WTC11 (cell line): ENCODE results near the gene TMEM130.

Source experiments
- ATF3 ChIP-seq: sonication (generic); formaldehyde crosslinking; conservative IDR thresholded peaks from 2 replicates; pipeline ENCODE4 v1.8.1; 2022; ENCODE audit warnings: mild to moderate bottlenecking, missing genetic modification reagents
- CTCF ChIP-seq: fragments of 200-600 bp; IDR thresholded peaks from 2 replicates; pipeline ENCODE4 v1.8.0; 2022; ENCODE audit warnings: antibody characterized with exemption
- E2F5 ChIP-seq: sonication (generic); formaldehyde crosslinking; IDR thresholded peaks from 2 replicates; pipeline ENCODE4 v1.8.1; 2022; ENCODE audit warnings: mild to moderate bottlenecking, moderate library complexity, missing genetic modification reagents
- ELF4 ChIP-seq: sonication (generic); formaldehyde crosslinking; IDR thresholded peaks from 2 replicates; pipeline ENCODE4 v1.8.1; 2022; ENCODE audit warnings: low read depth, mild to moderate bottlenecking, moderate library complexity, missing genetic modification reagents
- SP1 ChIP-seq: sonication (generic); formaldehyde crosslinking; conservative IDR thresholded peaks from 2 replicates; pipeline ENCODE4 v1.8.1; 2022; ENCODE audit warnings: missing genetic modification reagents
- USF1 ChIP-seq: sonication (generic); formaldehyde crosslinking; IDR thresholded peaks from 2 replicates; pipeline ENCODE4 v1.8.0; 2022; ENCODE audit warnings: mild to moderate bottlenecking, missing genetic modification reagents
- USF2 ChIP-seq: sonication (generic); formaldehyde crosslinking; IDR thresholded peaks from 2 replicates; pipeline ENCODE4 v1.8.1; 2023; ENCODE audit warnings: mild to moderate bottlenecking, missing genetic modification reagents, moderate library complexity
- ZBTB21 ChIP-seq: sonication (generic); formaldehyde crosslinking; IDR thresholded peaks from 2 replicates; pipeline ENCODE4 v1.8.1; 2023; ENCODE audit warnings: mild to moderate bottlenecking, missing genetic modification reagents, borderline replicate concordance
- ZNF121 ChIP-seq: sonication (generic); formaldehyde crosslinking; IDR thresholded peaks from 2 replicates; pipeline ENCODE4 v1.8.0; 2023; ENCODE audit warnings: missing genetic modification reagents

- TF ChIP-seq USF1 (CRISPR knock-in tag) = no peak
- TF ChIP-seq CTCF = no peak
- no peak for TF ChIP-seq USF2
- TF ChIP-seq ELF4 (CRISPR knock-in tag) = no peak
- no peak for TF ChIP-seq ATF3 (CRISPR knock-in tag)
- no peak for TF ChIP-seq ZBTB21 (CRISPR knock-in tag)
- TF ChIP-seq E2F5 (CRISPR knock-in tag) = no peak
- no peak for TF ChIP-seq ZNF121
- no peak for TF ChIP-seq SP1 (CRISPR knock-in tag)
These were observed 38.8 kb downstream of the TMEM130 start for GRCh38 chr7:98830972-98831548.
